HL-60 (cell line): ENCODE data around the gene CPZ.
"Not testable (repeated sequence)": the region's sequence is repeated elsewhere in the genome, so short reads cannot be mapped to it uniquely, and the experiment has no call there.

Experiments used
- CTCF ChIP-seq: IDR thresholded peaks from one replicate; pipeline ENCODE4 v1.5.1; 2011; ENCODE audit warnings: low read length, control low read depth, inconsistent platforms; ENCODE audit not compliant: insufficient read depth
- POLR2AphosphoS5 ChIP-seq: IDR thresholded peaks from 2 replicates; pipeline ENCODE4 v1.6.1; 2012; ENCODE audit warnings: low read depth
- REST ChIP-seq: IDR thresholded peaks from 2 replicates; pipeline ENCODE4 v1.6.1; 2012; ENCODE audit warnings: low read depth; ENCODE audit not compliant: insufficient replicate concordance

GRCh38 chr4:8635897-8636554, 43.5 kb downstream of the CPZ start:
- TF ChIP-seq CTCF, POLR2AphosphoS5, REST: not testable (repeated sequence)
